Mesendoderm (in vitro differentiated cells): ENCODE results near the gene ACOXL.

ENCODE experiments used
- DNase-seq: peaks from one replicate; pipeline ENCODE4 v3.0.0; 2013
- H2AK5ac ChIP-seq: 2 replicates; pipeline ENCODE4 v1.6.1; 2013; ENCODE audit warnings: low read length, inconsistent platforms
- H2BK120ac ChIP-seq: 2 replicates; pipeline ENCODE4 v1.6.1; 2013; ENCODE audit warnings: low read depth, mild to moderate bottlenecking, low read length, moderate library complexity, mixed read lengths
- H2BK15ac ChIP-seq: replicated peaks from 2 replicates; pipeline ENCODE4 v1.6.1; 2013; ENCODE audit warnings: low read depth, mild to moderate bottlenecking, moderate library complexity
- H2BK5ac ChIP-seq: 2 replicates; pipeline ENCODE4 v1.6.1; 2013; ENCODE audit warnings: low read length, inconsistent platforms
- H3K18ac ChIP-seq: 2 replicates; pipeline ENCODE4 v1.6.1; 2013; ENCODE audit warnings: mild to moderate bottlenecking, low read length, mixed read lengths
- H3K23ac ChIP-seq: one replicate; pipeline ENCODE4 v1.6.1; 2013; ENCODE audit warnings: low read length
- H3K27ac ChIP-seq: 2 replicates; pipeline ENCODE4 v1.5.1; 2013; ENCODE audit warnings: low read depth, mild to moderate bottlenecking, inconsistent platforms, low read length, moderate library complexity
- H3K27me3 ChIP-seq: 2 replicates; pipeline ENCODE4 v1.6.1; 2013; ENCODE audit warnings: low read length, control low read depth, mild to moderate bottlenecking, inconsistent platforms; ENCODE audit not compliant: insufficient read depth, poor library complexity
- H3K36me3 ChIP-seq: 2 replicates; pipeline ENCODE4 v1.6.1; 2013; ENCODE audit warnings: low read length, inconsistent platforms; ENCODE audit not compliant: control insufficient read depth, insufficient read depth
- H3K4ac ChIP-seq: one replicate; pipeline ENCODE4 v1.6.1; 2013; ENCODE audit warnings: low read depth, mild to moderate bottlenecking, low read length, moderate library complexity
- H3K4me1 ChIP-seq: 2 replicates; pipeline ENCODE4 v1.6.1; 2013; ENCODE audit warnings: low read depth, low read length, inconsistent platforms; ENCODE audit not compliant: control insufficient read depth
- H3K4me2 ChIP-seq: 2 replicates; pipeline ENCODE4 v1.6.1; 2013; ENCODE audit warnings: low read length
- H3K4me3 ChIP-seq: 2 replicates; pipeline ENCODE4 v1.5.1; 2013; ENCODE audit warnings: mild to moderate bottlenecking, low read length
- H3K56ac ChIP-seq: one replicate; pipeline ENCODE4 v1.6.1; 2013; ENCODE audit warnings: low read length
- H3K79me1 ChIP-seq: 2 replicates; pipeline ENCODE4 v1.6.1; 2013; ENCODE audit warnings: low read length, inconsistent platforms
- H3K79me2 ChIP-seq: 2 replicates; pipeline ENCODE4 v1.6.1; 2013; ENCODE audit warnings: mild to moderate bottlenecking, low read length; ENCODE audit not compliant: control insufficient read depth, insufficient read depth
- H3K9ac ChIP-seq: 2 replicates; pipeline ENCODE4 v1.6.1; 2013; ENCODE audit warnings: low read length, inconsistent platforms
- H4K5ac ChIP-seq: one replicate; pipeline ENCODE4 v1.6.1; 2013; ENCODE audit warnings: low read length
- H4K8ac ChIP-seq: one replicate; pipeline ENCODE4 v1.6.1; 2013; ENCODE audit warnings: low read depth, mild to moderate bottlenecking, control low read depth, low read length, moderate library complexity
- WGBS: extraction: QIAGEN DNeasy Blood & Tissue Kit; methylation state at CpG from one replicate; pipeline ENCODE4 v1.1.7; 2013; ENCODE audit warnings: low lambda C conversion rate, missing lambda C conversion rate; ENCODE audit not compliant: insufficient coverage; ENCODE audit errors: extremely low coverage; 5-methylcytosine and 5-hydroxymethylcytosine counted together

Gene ACOXL

GRCh38 chr2:110819711-110820110, 87.3 kb downstream of the ACOXL start:
- H3K27ac ChIP-seq = no peak overlapping the region
- no peak overlapping the region for H2BK15ac ChIP-seq
- H3K9ac ChIP-seq = no peak overlapping the region
- H3K4me1 ChIP-seq = no peaks in the 10 kb centered on the region
- WGBS = no CpG with 5 or more reads among the region's 3 CpGs
- H3K4me3 ChIP-seq = no peak overlapping the region
- no peaks in the 10 kb centered on the region for H3K36me3 ChIP-seq
- H2BK5ac ChIP-seq = no peak overlapping the region
- no peak overlapping the region for H3K56ac ChIP-seq
- H3K4ac ChIP-seq = no peak overlapping the region
- H3K18ac ChIP-seq = no peak overlapping the region
- H4K5ac ChIP-seq = no peak overlapping the region
- H4K8ac ChIP-seq = no peak overlapping the region
- H2BK120ac ChIP-seq = no peak overlapping the region
- no peak overlapping the region for H3K4me2 ChIP-seq
- no peaks in the 10 kb centered on the region for H3K79me1 ChIP-seq
- no peak for DNase-seq
- H3K23ac ChIP-seq = no peak overlapping the region
- H3K79me2 ChIP-seq = no peaks in the 10 kb centered on the region
- H3K27me3 ChIP-seq = no peaks in the 10 kb centered on the region
- H2AK5ac ChIP-seq = no peak overlapping the region

GRCh38 chr2:110820128-110820527, 87.8 kb downstream of the ACOXL start:
- Histone ChIP-seq H3K27ac (no peak overlapping the region), H2BK5ac (no peak overlapping the region), H3K18ac (no peak overlapping the region), H3K4ac (no peak overlapping the region), H3K79me2 (no peaks in the 10 kb centered on the region), H4K5ac (no peak overlapping the region), H2BK15ac (no peak overlapping the region), H3K4me2 (no peak overlapping the region), H2BK120ac (no peak overlapping the region), H3K9ac (no peak overlapping the region), H4K8ac (no peak overlapping the region), H3K23ac (no peak overlapping the region), H3K56ac (no peak overlapping the region), H3K36me3 (no peaks in the 10 kb centered on the region), H2AK5ac (no peak overlapping the region), H3K4me3 (no peak overlapping the region), H3K79me1 (no peaks in the 10 kb centered on the region), H3K27me3 (no peaks in the 10 kb centered on the region), H3K4me1 (no peaks in the 10 kb centered on the region)
- no peak for DNase-seq
- no CpG with 5 or more reads among the region's 2 CpGs for WGBS

GRCh38 chr2:110823165-110823564, 90.8 kb downstream of the ACOXL start:
- H3K9ac ChIP-seq = no peak overlapping the region
- H2BK5ac ChIP-seq = no peak overlapping the region
- no peak overlapping the region for H2AK5ac ChIP-seq
- H3K4me3 ChIP-seq = no peak overlapping the region
- no peak overlapping the region for H3K23ac ChIP-seq
- H4K8ac ChIP-seq = no peak overlapping the region
- H3K4me1 ChIP-seq = no peaks in the 10 kb centered on the region
- H3K36me3 ChIP-seq = no peaks in the 10 kb centered on the region
- no peaks in the 10 kb centered on the region for H3K79me2 ChIP-seq
- no peak overlapping the region for H3K18ac ChIP-seq
- WGBS = no CpG with 5 or more reads among the region's 3 CpGs
- no peak overlapping the region for H3K56ac ChIP-seq
- H3K4me2 ChIP-seq = no peak overlapping the region
- no peak overlapping the region for H4K5ac ChIP-seq
- H2BK15ac ChIP-seq = no peak overlapping the region
- H3K27ac ChIP-seq = no peak overlapping the region
- H2BK120ac ChIP-seq = no peak overlapping the region
- H3K4ac ChIP-seq = no peak overlapping the region
- H3K27me3 ChIP-seq = no peaks in the 10 kb centered on the region
- DNase-seq = no peak
- no peaks in the 10 kb centered on the region for H3K79me1 ChIP-seq

- H3K23ac ChIP-seq = no peak overlapping the region
- no peak for DNase-seq
- no peak overlapping the region for H3K4ac ChIP-seq
- H3K4me2 ChIP-seq = no peak overlapping the region
- H4K5ac ChIP-seq = no peak overlapping the region
- H3K4me3 ChIP-seq = no peak overlapping the region
- H3K27me3 ChIP-seq = no peaks in the 10 kb centered on the region
- no peak overlapping the region for H3K18ac ChIP-seq
- no peaks in the 10 kb centered on the region for H3K79me2 ChIP-seq
- no peak overlapping the region for H3K27ac ChIP-seq
- H3K36me3 ChIP-seq = no peaks in the 10 kb centered on the region
- no peak overlapping the region for H2BK5ac ChIP-seq
- H2BK120ac ChIP-seq = no peak overlapping the region
- H3K4me1 ChIP-seq = no peaks in the 10 kb centered on the region
- H3K56ac ChIP-seq = no peak overlapping the region
- no peaks in the 10 kb centered on the region for H3K79me1 ChIP-seq
- no peak overlapping the region for H2BK15ac ChIP-seq
- no peak overlapping the region for H4K8ac ChIP-seq
- H2AK5ac ChIP-seq = no peak overlapping the region
- H3K9ac ChIP-seq = no peak overlapping the region
Measured at GRCh38 chr2:110827511-110827910, 95.1 kb downstream of the ACOXL start.

GRCh38 chr2:110828330-110828729, 96.0 kb downstream of the ACOXL start:
- Histone ChIP-seq H3K4ac (no peak overlapping the region), H3K79me1 (no peaks in the 10 kb centered on the region), H3K56ac (no peak overlapping the region), H3K27me3 (no peaks in the 10 kb centered on the region), H3K9ac (no peak overlapping the region), H2AK5ac (no peak overlapping the region), H3K4me1 (no peaks in the 10 kb centered on the region), H3K79me2 (no peaks in the 10 kb centered on the region), H2BK5ac (no peak overlapping the region), H4K8ac (no peak overlapping the region), H3K23ac (no peak overlapping the region), H4K5ac (no peak overlapping the region), H3K27ac (no peak overlapping the region), H3K36me3 (no peaks in the 10 kb centered on the region), H2BK120ac (no peak overlapping the region), H3K4me3 (no peak overlapping the region), H3K4me2 (no peak overlapping the region), H3K18ac (no peak overlapping the region), H2BK15ac (no peak overlapping the region)
- DNase-seq = no peak
- WGBS = no CpG with 5 or more reads among the region's 6 CpGs

- Histone ChIP-seq H2AK5ac (no peak overlapping the region), H3K56ac (no peak overlapping the region), H4K8ac (no peak overlapping the region), H3K79me2 (no peaks in the 10 kb centered on the region), H2BK5ac (no peak overlapping the region), H3K4me3 (no peak overlapping the region), H3K18ac (no peak overlapping the region), H3K79me1 (no peaks in the 10 kb centered on the region), H3K27me3 (no peaks in the 10 kb centered on the region), H2BK15ac (no peak overlapping the region), H3K9ac (no peak overlapping the region), H3K23ac (no peak overlapping the region), H3K36me3 (no peaks in the 10 kb centered on the region), H3K4me1 (no peaks in the 10 kb centered on the region), H2BK120ac (no peak overlapping the region), H3K4me2 (no peak overlapping the region), H3K27ac (no peak overlapping the region), H3K4ac (no peak overlapping the region), H4K5ac (no peak overlapping the region)
- WGBS = no CpG with 5 or more reads among the region's 6 CpGs
- DNase-seq = no peak
Measured at GRCh38 chr2:110829413-110830146, 97.2 kb downstream of the ACOXL start.
